ENCODE results near the gene GOLGA6L7. TPM values are rescaled to one million over a fixed set of nuclear protein-coding genes. Genes with fewer than 3 reads are reported as not detected.

The GOLGA6L7 gene
- total and polyA plus RNA-seq, 2 donors (not counting 1 experiment from before 2014, with no cell fraction given), result not detected

DNA sequence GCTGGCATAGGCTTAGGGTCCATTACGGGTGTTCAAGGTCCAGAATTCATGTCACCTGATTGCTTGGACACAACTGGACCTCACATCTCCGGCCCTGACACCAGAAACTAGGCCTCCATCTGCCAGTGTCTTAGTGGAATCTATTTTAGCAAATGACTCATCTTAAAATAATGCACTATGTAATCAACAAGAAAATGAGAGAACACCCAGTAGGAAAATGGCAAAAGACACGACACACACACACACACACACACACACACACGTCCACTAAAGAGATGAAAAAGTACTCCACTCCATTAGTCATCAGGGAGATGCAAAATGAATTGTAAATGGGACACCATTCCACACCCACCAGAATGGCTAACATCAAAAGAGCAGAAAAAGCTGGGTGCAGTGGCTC lies 48.5 kb upstream of the GOLGA6L7 start:
- Histone ChIP-seq H3K4me2 (replicated peaks; ENCODE audit: low read depth, low read length, poor library complexity, severe bottlenecking) (no peak overlapping the region), H3K4me3 (ENCODE audit: control extremely low read depth in 1 of 5, extremely low read depth in 1 of 5, insufficient read depth in 1 of 5, low read depth in 2 of 5, low read length in 4 of 5) (no peak overlapping the region), H3K9ac (ENCODE audit: low read length) (no peak overlapping the region), H4K20me1 (ENCODE audit: control insufficient read depth, insufficient read depth, low read length, poor library complexity, severe bottlenecking) (no peaks in the 10 kb centered on the region), H3K36me3 (replicated peaks in 1 of 2; ENCODE audit: control extremely low read depth in 1 of 2, control insufficient read depth in 1 of 2, extremely low read depth in 1 of 2, insufficient read depth in 2 of 2, low read length in 1 of 2) (no peaks in the 10 kb centered on the region), H3K79me2 (ENCODE audit: control insufficient read depth, insufficient read depth, low read length) (no peaks in the 10 kb centered on the region), H3K9me3 (ENCODE audit: control extremely low read depth in 1 of 3, control insufficient read depth in 2 of 3, insufficient read depth in 1 of 3, low read length in 2 of 3) (peaks cover 0 to 4% (median 0%) of the 10 kb centered on the region in 3 donors), H3K27me3 (replicated peaks in 1 of 4; ENCODE audit: control extremely low read depth in 1 of 4, control insufficient read depth in 3 of 4, insufficient read depth in 4 of 4, low read length in 3 of 4) (no peaks in the 10 kb centered on the region), H2AFZ (ENCODE audit: insufficient read depth, low read depth, low read length, poor library complexity, severe bottlenecking) (no peak overlapping the region), H3K27ac (ENCODE audit: low read length in 2 of 2) (no peak overlapping the region), H3K4me1 (ENCODE audit: control insufficient read depth in 2 of 2, insufficient read depth in 2 of 2, low read length in 2 of 2) (no peaks in the 10 kb centered on the region)
- TF ChIP-seq, protein P1, sequence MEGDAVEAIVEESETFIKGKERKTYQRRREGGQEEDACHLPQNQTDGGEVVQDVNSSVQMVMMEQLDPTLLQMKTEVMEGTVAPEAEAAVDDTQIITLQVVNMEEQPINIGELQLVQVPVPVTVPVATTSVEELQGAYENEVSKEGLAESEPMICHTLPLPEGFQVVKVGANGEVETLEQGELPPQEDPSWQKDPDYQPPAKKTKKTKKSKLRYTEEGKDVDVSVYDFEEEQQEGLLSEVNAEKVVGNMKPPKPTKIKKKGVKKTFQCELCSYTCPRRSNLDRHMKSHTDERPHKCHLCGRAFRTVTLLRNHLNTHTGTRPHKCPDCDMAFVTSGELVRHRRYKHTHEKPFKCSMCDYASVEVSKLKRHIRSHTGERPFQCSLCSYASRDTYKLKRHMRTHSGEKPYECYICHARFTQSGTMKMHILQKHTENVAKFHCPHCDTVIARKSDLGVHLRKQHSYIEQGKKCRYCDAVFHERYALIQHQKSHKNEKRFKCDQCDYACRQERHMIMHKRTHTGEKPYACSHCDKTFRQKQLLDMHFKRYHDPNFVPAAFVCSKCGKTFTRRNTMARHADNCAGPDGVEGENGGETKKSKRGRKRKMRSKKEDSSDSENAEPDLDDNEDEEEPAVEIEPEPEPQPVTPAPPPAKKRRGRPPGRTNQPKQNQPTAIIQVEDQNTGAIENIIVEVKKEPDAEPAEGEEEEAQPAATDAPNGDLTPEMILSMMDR (IDR thresholded peaks at IDR 0.05), result no peak
- TF ChIP-seq EZH2 (IDR thresholded peaks at IDR 0.05; ENCODE audit: borderline replicate concordance, insufficient read depth, low read depth, low read length, poor library complexity, severe bottlenecking), result no peak
- ChIA-PET POLR2A (no interaction called here), CTCF (no interaction called here)
- ATAC-seq (ENCODE audit: low read depth), result no peak
- H3K4me1 Mint-ChIP-seq, result no peaks in the 10 kb centered on the region
- no peaks in the 10 kb centered on the region for H3K9me3 Mint-ChIP-seq (ENCODE audit: insufficient read depth)
- peaks cover 3% of the 10 kb centered on the region for H3K27me3 Mint-ChIP-seq
- no peak overlapping the region for H3K4me3 Mint-ChIP-seq
- intact Hi-C loops (cut with micrococcal nuclease), result no loop called here
- 100% methylated on average over 1 of the region's 4 CpGs for WGBS (ENCODE audit: insufficient coverage)
- H3K27ac Mint-ChIP-seq, result no peak overlapping the region
- no peak for DNase-seq

- Mint-ChIP-seq H3K9me3 (ENCODE audit: insufficient read depth) (no peaks in the 10 kb centered on the region), H3K27ac (no peak overlapping the region), H3K4me3 (no peak overlapping the region), H3K4me1 (no peaks in the 10 kb centered on the region), H3K27me3 (peaks cover 3% of the 10 kb centered on the region)
- Histone ChIP-seq H3K27ac (ENCODE audit: low read length in 2 of 2) (no peak overlapping the region), H3K4me1 (ENCODE audit: control insufficient read depth in 2 of 2, insufficient read depth in 2 of 2, low read length in 2 of 2) (no peaks in the 10 kb centered on the region), H3K79me2 (ENCODE audit: control insufficient read depth, insufficient read depth, low read length) (no peaks in the 10 kb centered on the region), H3K9ac (ENCODE audit: low read length) (no peak overlapping the region), H3K4me3 (ENCODE audit: control extremely low read depth in 1 of 5, extremely low read depth in 1 of 5, insufficient read depth in 1 of 5, low read depth in 2 of 5, low read length in 4 of 5) (no peak overlapping the region), H3K4me2 (replicated peaks; ENCODE audit: low read depth, low read length, poor library complexity, severe bottlenecking) (no peak overlapping the region), H2AFZ (ENCODE audit: insufficient read depth, low read depth, low read length, poor library complexity, severe bottlenecking) (no peak overlapping the region), H3K27me3 (replicated peaks in 1 of 4; ENCODE audit: control extremely low read depth in 1 of 4, control insufficient read depth in 3 of 4, insufficient read depth in 4 of 4, low read length in 3 of 4) (no peaks in the 10 kb centered on the region), H4K20me1 (ENCODE audit: control insufficient read depth, insufficient read depth, low read length, poor library complexity, severe bottlenecking) (no peaks in the 10 kb centered on the region), H3K36me3 (replicated peaks in 1 of 2; ENCODE audit: control extremely low read depth in 1 of 2, control insufficient read depth in 1 of 2, extremely low read depth in 1 of 2, insufficient read depth in 2 of 2, low read length in 1 of 2) (no peaks in the 10 kb centered on the region), H3K9me3 (ENCODE audit: control extremely low read depth in 1 of 3, control insufficient read depth in 2 of 3, insufficient read depth in 1 of 3, low read length in 2 of 3) (peaks cover 0 to 4% (median 0%) of the 10 kb centered on the region in 3 donors)
- no peak for TF ChIP-seq EZH2 (IDR thresholded peaks at IDR 0.05; ENCODE audit: borderline replicate concordance, insufficient read depth, low read depth, low read length, poor library complexity, severe bottlenecking)
- TF ChIP-seq, protein P1 (IDR thresholded peaks at IDR 0.05), result no peak
- ATAC-seq (ENCODE audit: low read depth) (no peak), DNase-seq (no peak)
- POLR2A ChIA-PET, result no interaction called here
- CTCF ChIA-PET, result no interaction called here
- intact Hi-C loops (cut with micrococcal nuclease), result no loop called here
- WGBS (ENCODE audit: insufficient coverage), result 81% methylated on average over 3 of the region's 6 CpGs
Measured at GRCh38 chr15:28895566-28895965, 47.1 kb upstream of the GOLGA6L7 start.

All from B cell (primary cell).